ENCODE results near the gene LRBA.
"Not testable (repeated sequence)": the region's sequence is repeated elsewhere in the genome, so short reads cannot be mapped to it uniquely, and the experiment has no call there.

The LRBA gene

DNA sequence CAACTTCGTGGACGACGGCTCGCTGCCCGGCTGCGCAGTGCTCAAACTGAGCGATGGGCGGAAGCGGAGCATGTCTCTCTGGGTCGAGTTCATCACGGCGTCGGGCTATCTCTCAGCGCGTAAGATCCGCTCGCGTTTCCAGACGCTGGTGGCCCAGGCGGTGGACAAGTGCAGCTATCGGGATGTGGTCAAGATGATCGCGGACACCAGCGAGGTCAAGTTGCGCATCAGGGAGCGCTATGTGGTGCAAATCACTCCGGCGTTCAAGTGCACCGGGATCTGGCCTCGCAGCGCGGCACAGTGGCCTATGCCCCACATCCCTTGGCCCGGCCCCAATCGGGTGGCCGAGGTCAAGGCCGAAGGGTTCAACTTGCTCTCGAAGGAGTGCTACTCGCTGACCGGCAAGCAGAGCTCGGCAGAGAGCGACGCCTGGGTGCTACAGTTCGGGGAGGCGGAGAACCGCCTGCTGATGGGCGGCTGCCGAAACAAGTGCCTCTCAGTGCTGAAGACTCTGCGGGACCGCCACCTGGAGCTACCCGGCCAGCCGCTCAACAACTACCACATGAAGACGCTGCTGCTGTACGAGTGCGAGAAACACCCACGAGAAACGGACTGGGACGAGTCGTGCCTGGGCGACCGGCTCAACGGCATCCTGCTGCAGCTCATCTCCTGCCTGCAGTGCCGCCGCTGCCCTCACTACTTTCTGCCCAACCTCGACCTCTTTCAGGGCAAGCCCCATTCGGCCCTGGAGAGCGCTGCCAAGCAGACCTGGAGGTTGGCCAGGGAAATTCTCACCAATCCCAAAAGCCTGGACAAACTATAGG lies 431.6 kb downstream of the LRBA start:
- DNase-seq, result no peak

DNA sequence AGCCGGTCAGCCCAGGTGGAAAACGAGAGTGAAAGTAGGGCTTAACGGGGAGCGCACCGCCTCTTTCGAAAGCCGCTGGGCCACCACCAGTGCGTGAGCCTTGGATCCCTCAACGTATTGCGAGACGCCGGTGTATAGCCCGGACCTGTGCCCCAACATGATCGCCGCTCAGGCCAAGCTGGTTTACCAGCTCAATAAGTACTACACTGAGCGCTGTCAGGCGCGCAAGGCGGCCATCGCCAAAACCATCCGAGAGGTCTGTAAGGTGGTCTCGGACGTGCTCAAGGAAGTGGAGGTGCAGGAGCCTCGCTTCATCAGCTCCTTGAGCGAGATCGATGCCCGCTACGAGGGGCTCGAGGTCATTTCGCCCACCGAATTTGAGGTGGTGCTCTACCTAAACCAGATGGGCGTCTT lies 432.2 kb downstream of the LRBA start:
- DNase-seq, result no peak

- DNase-seq, result no peak
Observed at GRCh38 chr4:150582146-150582872, 432.8 kb downstream of the LRBA start, which contains the start of gene MAB21L2. MAB21L2 (plus strand) TSS chr4:150582151; CDS start chr4:150583030, 879 bp downstream.

DNA sequence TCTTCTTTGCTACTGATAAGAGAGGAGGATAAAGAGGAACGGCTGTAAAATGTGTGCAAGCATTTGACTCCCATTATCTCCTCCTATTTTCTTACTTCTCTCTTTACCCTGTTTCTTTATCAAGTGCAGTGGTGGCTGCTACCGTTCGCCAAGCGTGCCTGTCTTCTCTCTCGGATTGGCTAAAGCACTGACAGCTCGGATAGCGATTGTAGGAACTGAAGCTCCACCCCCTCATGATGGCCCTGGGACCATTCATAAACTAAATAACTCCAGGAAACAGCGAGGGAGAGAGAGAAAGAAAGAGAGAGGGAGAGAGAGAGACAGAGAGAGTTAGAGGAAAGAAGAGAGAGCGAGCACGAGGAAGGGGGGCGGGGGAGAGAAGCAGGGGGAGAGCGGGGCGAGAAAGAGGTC lies 433.4 kb downstream of the LRBA start:
- DNase-seq, result no peak

DNA sequence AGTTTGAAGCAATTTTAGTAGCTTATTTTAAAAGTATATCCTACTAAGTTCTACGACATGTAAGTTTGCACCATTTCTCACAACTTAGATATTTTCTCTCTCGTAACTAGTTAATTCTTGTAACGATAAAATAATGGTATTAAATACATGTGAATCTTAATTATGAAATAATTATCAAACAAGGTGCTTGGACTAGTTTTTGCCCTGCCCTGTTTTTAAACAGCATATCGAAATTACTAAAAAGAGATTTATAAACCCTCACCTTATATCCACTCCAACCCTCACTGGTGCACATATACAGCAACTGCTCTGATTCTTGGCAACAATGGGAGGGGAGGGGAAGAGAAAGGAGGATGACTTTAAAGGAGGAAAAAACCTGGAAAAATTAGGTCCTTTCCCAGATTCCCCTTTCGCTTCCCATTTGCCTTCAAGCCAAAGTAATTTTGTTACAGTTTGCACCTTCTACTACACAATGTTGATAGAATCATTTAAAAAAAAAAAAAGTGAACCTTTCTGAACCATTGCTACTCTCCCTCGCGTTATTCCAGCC lies 434.0 kb downstream of the LRBA start:
- DNase-seq, result no peak

DNA sequence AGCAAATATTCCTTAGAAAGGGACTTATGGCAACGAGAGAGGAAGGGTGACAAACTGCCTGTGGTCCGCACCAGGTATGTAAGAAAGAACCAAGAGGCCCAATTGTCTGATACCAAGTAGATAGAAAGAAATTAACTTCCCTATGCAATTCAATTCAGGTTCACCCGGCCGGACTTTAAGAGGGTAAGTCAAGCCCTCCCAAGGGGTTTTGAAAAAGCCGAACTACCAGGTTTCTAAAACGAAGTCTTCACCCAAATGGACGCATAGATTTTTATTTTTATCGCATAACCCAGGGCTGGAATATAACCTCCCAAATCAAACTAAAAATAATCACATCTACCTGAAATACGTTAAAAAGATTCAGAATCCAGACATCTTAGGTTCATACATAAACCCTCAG lies 434.8 kb downstream of the LRBA start:
- DNase-seq, result no peak

- DNase-seq, result no peak
Observed at GRCh38 chr4:150579551-150580234, 435.4 kb downstream of the LRBA start.

GRCh38 chr4:150578745-150579501 lies 436.2 kb downstream of the LRBA start:
- peak; percentile 37 to 77 for DNase-seq

GRCh38 chr4:150577796-150578195 lies 437.3 kb downstream of the LRBA start:
- no peak for DNase-seq

DNA sequence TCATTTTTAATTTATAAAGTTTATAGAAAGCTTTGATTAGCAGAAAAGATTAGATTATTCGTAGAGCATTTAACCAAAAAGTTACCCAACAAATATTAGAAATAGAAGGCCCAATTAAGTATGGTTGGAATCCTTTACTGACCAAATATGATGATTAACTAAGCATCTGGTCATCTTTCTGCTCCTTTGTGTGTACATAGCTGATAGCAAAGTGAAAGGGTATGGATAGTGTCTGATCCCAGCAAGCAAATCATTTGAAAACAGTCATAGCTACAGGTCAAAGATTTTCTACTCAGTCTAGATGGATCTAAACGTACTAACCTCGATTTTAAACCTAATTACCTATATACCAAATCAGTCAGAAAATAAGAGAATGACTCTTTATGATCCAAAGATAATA lies 440.4 kb downstream of the LRBA start:
- no peak for DNase-seq

DNA sequence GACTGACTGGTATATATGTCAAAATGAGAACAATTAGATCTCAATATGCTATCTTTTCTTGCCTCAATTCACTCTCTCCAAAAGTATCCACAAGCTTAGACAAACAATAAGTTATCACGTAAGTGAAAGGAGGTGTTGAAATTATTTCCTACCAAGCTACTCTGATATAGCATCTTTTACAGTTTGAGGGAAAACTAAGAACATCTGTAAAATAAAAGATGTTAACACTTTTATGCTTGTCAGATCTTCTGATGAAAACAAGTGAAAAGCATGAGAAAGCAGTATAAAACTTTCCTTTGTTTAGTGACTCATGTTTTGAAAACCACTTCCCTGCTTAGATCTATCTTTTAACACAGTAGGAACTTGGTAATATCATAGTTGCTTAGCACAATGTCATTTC lies 441.6 kb downstream of the LRBA start:
- DNase-seq, result no peak

DNA sequence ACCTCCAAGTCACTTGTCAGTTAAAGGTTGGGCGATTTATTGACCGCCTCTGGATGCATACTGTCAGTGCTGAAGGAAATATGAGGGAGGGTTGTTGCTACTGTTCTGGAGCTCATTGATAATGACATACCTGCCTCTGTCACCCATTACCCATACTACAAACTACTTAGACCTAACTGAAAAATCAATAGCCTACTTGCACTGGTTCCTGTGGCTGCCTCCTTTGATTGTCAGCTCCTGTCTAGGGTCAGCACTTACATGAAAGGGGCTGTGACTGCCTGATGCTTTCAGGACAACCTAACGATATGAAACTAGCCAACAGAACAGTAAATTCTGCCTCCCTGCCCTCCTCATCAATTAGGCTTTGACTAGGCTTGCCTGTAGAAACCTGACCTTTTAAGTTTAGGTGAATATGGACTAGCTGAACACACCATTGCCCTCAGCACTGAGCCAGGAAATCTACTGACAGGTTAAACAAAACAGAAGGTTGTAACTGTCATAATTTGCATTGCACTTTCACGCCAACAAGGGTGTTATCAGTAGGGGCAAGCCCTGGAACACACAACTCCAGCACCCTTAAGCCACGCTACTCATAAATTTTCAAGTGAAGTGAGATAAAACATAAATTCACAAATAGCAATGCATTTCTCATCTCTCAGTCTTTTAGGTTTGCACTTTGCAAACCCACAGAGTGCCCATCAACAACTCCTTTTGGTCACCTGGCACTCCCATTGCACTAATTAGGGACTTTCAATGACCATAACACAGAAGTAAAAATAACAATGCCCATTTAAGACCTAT lies 442.2 kb downstream of the LRBA start:
- no peak for DNase-seq

DNA sequence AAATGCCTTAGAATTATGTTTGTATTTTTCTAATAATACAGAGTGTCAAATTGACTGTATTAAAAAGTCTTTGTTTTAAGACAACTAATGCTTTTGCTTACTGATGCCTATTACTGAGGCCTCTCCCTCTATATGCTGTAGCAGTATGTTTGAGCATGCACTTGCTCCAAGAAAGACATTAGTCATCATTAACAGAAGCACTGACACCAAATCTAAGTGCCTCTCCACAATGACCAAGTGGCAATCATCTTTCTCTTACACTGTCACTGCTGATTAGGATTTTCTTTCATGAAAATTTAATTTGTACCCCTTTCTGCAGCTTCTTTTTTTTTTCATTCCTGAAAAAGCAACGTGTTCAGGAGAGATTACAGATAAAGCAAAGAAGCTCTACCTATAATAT lies 444.2 kb downstream of the LRBA start:
- peak; percentile 7 to 41 for DNase-seq

DNA sequence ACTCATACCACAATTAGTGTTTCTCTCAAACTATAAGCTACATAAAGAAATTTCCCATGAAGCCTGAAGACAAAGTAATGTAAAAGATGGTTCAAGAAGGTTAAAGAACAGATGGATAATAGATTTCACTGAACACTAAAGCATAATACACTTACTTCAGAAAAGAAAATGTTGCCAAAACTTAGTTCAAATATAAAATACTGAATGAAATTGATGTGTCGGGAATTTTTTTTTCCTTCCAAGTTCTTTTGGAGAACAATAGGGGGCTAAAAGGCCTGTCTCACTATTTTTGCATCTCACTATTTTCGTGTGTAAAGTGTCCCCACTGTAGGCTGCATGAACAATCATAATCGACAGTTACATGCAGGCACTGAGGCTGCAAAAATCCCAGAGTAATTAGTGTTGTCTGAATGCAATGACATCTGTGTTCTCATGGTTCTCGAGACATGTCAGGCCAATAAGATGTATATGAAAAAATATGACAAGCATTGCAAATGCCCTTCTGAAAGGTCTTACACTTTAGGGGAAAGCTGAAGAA lies 445.0 kb downstream of the LRBA start:
- no peak for DNase-seq

GRCh38 chr4:150569384-150569987 lies 445.6 kb downstream of the LRBA start:
- no peak for DNase-seq

DNA sequence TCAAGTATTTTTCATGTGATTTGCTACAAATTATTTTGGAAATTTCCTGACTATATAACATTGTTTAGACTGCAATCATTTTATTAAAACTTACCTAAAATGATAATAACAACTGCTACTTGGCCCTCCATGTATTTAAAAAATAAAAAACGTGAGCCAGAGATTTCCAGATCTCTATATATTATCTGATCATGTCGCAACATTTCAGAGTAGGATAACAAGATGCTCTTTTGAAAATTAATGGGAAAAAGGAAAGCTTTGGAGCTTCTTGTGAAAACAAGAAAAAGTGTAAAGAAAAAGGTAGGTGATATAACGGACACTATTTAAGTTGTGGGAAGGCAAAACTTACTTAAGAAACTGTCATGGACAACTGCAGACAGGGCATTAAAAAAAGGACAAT lies 448.0 kb downstream of the LRBA start:
- DNase-seq, result no peak

DNA sequence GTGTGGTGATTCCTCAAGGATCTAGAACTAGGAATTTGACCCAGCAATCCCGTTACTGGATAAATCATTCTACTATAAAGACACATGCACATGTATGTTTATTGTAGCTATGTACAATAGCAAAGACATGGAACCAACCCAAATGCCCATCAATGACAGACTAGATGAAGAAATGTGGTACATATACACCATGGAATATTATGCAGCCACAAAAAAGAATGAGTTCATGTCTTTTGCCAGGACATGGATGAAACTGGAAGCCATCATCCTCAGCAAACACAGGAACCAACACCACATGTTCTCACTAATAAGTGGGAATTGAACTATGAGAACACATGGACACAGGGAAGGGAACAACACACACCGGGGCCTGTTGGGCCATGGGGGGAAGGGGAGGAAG lies 450.1 kb downstream of the LRBA start:
- not testable (repeated sequence) for DNase-seq

- DNase-seq, result no peak
Observed at GRCh38 chr4:150562751-150563150, 452.3 kb downstream of the LRBA start.

DNA sequence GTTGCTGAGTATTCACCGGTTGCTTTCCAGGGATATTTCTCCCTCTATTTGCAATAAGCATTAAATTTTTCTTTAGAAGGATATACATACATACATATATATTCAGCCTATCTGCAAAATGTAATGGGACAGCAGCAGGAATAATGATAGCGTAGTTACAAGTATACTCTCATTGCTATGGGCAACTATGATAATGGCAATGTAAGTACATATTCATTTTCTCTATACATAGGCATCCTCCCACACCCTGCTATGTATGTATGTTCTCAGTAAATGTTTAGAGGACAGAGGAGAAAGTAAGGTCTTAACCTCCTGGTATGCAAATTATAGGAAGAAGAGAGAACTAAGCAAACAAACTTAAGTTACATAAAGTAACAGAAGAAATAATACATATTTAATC lies 452.8 kb downstream of the LRBA start:
- DNase-seq, result no peak

- no peak for DNase-seq
Observed at GRCh38 chr4:150561143-150561737, 453.8 kb downstream of the LRBA start.

DNA sequence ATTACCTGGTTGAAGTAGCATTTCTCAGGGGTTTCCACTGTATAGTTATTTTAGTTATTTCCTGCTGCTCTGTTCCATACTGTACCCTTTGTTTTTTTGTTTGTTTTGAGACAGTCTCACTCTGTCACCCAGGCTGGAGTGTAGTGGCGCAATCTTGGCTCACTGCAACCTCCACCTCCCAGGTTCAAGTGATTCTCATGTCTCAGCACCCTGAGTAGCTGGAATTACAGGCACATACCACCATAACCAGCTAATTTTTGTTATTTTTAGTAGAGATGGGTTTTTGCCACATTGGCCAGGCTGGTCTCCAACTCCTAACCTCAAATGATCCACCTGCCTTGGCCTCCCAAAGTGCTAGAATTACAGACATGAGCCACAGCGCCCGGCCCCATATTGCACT lies 457.3 kb downstream of the LRBA start:
- not testable (repeated sequence) for DNase-seq

All from NCI-H187 (cell line).